H1 (cell line): ENCODE results near the gene DLG4. TPM values are rescaled to one million over a fixed set of nuclear protein-coding genes. Genes with fewer than 3 reads are reported as not detected.

ENCODE experiments used
- ASH2L ChIP-seq: fragments of 200-600, 300-600 bp; sonication (generic); IDR thresholded peaks from one replicate; pipeline ENCODE4 v1.7.1; 2017; ENCODE audit warnings: low read length
- CBX8 ChIP-seq: fragments of 300-800, 300-1000 bp; sonication (generic); IDR thresholded peaks from 2 replicates; pipeline ENCODE4 v1.7.1; 2016; ENCODE audit warnings: low read depth, low read length, borderline replicate concordance
- CHD2 ChIP-seq: IDR thresholded peaks from 2 replicates; pipeline ENCODE4 v1.6.1; 2012; ENCODE audit warnings: low read length, improper control_type of control experiment
- FOSL1 ChIP-seq: IDR thresholded peaks from 2 replicates; pipeline ENCODE4 v1.6.1; 2011; ENCODE audit warnings: mild to moderate bottlenecking, low read depth, low read length, moderate library complexity; ENCODE audit not compliant: insufficient read depth
- HDAC2 ChIP-seq, 2 experiments: fragments of 300-600 bp in 1 of 2; sonication (generic) in 1 of 2; IDR thresholded peaks; 2 replicates each; pipeline ENCODE4 v1.6.1; 2011 to 2012; ENCODE audit warnings: low read depth in 2 of 2, low read length in 2 of 2, mild to moderate bottlenecking in 2 of 2, moderate library complexity in 2 of 2, borderline replicate concordance in 1 of 2, inconsistent platforms in 1 of 2
- HDAC6 ChIP-seq: IDR thresholded peaks from one replicate; pipeline ENCODE4 v1.7.1; 2012; ENCODE audit warnings: low read depth, mild to moderate bottlenecking, inconsistent platforms, low read length, moderate library complexity
- JUND ChIP-seq: IDR thresholded peaks from 2 replicates; pipeline ENCODE4 v1.6.1; 2011; ENCODE audit warnings: mild to moderate bottlenecking, improper control_type of control experiment, low read length
- POLR2A ChIP-seq, 2 experiments: IDR thresholded peaks; 1 replicate in 1 of 2; 2 replicates in 1 of 2; pipeline ENCODE4 v1.6.1; 2011; ENCODE audit warnings: low read depth in 2 of 2, low read length in 2 of 2, mild to moderate bottlenecking in 2 of 2; ENCODE audit errors: control extremely low read depth in 1 of 2
- RNF2 ChIP-seq: fragments of 200-900, 300-1000 bp; sonication (generic); IDR thresholded peaks from 2 replicates; pipeline ENCODE4 v1.7.1; 2016; ENCODE audit warnings: borderline replicate concordance, low read depth, mild to moderate bottlenecking, antibody characterized with exemption, low read length; ENCODE audit not compliant: poor library complexity, severe bottlenecking; ENCODE audit errors: missing control alignments
- SAP30 ChIP-seq: fragments of 300-600 bp; sonication (generic); IDR thresholded peaks from 2 replicates; pipeline ENCODE4 v1.7.1; 2012; ENCODE audit warnings: low read length, moderate library complexity, mild to moderate bottlenecking, inconsistent platforms; ENCODE audit not compliant: insufficient read depth, insufficient replicate concordance
- SP4 ChIP-seq: IDR thresholded peaks from 2 replicates; pipeline ENCODE4 v1.6.1; 2012; ENCODE audit warnings: low read length, inconsistent platforms
- TAF1 ChIP-seq: IDR thresholded peaks from 2 replicates; pipeline ENCODE4 v1.6.1; 2011; ENCODE audit warnings: mild to moderate bottlenecking, low read depth, low read length
- TBP ChIP-seq: IDR thresholded peaks from 2 replicates; pipeline ENCODE4 v1.6.1; 2011; ENCODE audit warnings: low read depth, low read length, improper control_type of control experiment
- TCF12 ChIP-seq: IDR thresholded peaks from 2 replicates; pipeline ENCODE4 v1.6.1; 2011; ENCODE audit warnings: low read depth, mild to moderate bottlenecking, low read length
- polyA plus RNA-seq, 7 experiments: library from polyadenylated mRNA; depleted of rRNA in 3 of 7; stranded (reverse) in 5 of 7; unstranded in 2 of 7; fragments of >200 nt in 5 of 7; fragments of 200-250 nt in 2 of 7; gene quantifications; 1 replicate in 5 of 7; 2 replicates in 1 of 7; 4 replicates in 1 of 7; pipeline versions ENCODE4 v1.2.1 to v1.2.3, GENCODE V29; 2011 to 2013; ENCODE audit warnings: missing spikeins in 2 of 7, mixed read lengths in 2 of 7
- total RNA-seq: library from RNA; stranded (reverse); fragmentation: NEBNext Ultra II Directional; extraction: Animal tissue kit (Norgen Biotek cat#: 25700); gene quantifications from 2 replicates; pipeline ENCODE4 v1.2.1, GENCODE V29; 2021
- TF ChIP-seq, protein P1 (sequence below), 3 experiments: IDR thresholded peaks; 1 replicate in 2 of 3; 2 replicates in 1 of 3; pipeline versions ENCODE4 v1.5.1 to v1.6.1; 2011; ENCODE audit warnings: low read length in 3 of 3, mild to moderate bottlenecking in 3 of 3, inconsistent platforms in 2 of 3, low read depth in 1 of 3, moderate library complexity in 1 of 3; ENCODE audit not compliant: insufficient read depth in 1 of 3; ENCODE audit errors: control extremely low read depth in 1 of 3
- TF ChIP-seq, protein P2 (sequence below): IDR thresholded peaks from 2 replicates; pipeline ENCODE4 v1.6.1; 2012; ENCODE audit warnings: low read length, inconsistent platforms

Gene DLG4
- total and polyA plus RNA-seq, 2 of the 8 experiments (the other 6 are each of a cell fraction or from before 2014, with no cell fraction given) = 18.9 to 45.9 TPM

GRCh38 chr17:7177191-7177953 is 42.3 kb downstream of the DLG4 start (continued):
- 0 out of 2 replicates have a peak, but pooled peaks have one; percentile 27 for TF ChIP-seq TBP
- no peak for TF ChIP-seq FOSL1
- TF ChIP-seq CHD2 = peak; percentile 48; the same call in 1 of the 2 replicates
- TF ChIP-seq SAP30 = no peak
- no peak for TF ChIP-seq SP4
- TF ChIP-seq, protein P1, sequence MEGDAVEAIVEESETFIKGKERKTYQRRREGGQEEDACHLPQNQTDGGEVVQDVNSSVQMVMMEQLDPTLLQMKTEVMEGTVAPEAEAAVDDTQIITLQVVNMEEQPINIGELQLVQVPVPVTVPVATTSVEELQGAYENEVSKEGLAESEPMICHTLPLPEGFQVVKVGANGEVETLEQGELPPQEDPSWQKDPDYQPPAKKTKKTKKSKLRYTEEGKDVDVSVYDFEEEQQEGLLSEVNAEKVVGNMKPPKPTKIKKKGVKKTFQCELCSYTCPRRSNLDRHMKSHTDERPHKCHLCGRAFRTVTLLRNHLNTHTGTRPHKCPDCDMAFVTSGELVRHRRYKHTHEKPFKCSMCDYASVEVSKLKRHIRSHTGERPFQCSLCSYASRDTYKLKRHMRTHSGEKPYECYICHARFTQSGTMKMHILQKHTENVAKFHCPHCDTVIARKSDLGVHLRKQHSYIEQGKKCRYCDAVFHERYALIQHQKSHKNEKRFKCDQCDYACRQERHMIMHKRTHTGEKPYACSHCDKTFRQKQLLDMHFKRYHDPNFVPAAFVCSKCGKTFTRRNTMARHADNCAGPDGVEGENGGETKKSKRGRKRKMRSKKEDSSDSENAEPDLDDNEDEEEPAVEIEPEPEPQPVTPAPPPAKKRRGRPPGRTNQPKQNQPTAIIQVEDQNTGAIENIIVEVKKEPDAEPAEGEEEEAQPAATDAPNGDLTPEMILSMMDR (IDR thresholded peaks at IDR 0.05; ENCODE audit: control extremely low read depth in 1 of 3, insufficient read depth in 1 of 3, low read depth in 1 of 3, low read length in 3 of 3) = peak; percentile 76 to 92 (median 91)
- TF ChIP-seq TAF1 = 0 out of 2 replicates have a peak, but pooled peaks have one; percentile 48
- TF ChIP-seq HDAC2 (IDR thresholded peaks at IDR 0.05; ENCODE audit: borderline replicate concordance in 1 of 2, low read depth in 2 of 2, low read length in 2 of 2) = 0 out of 4 replicates have a peak, but pooled peaks of 1 of the 2 experiments have one; percentile 16
- TF ChIP-seq JUND = no peak
- TF ChIP-seq HDAC6 = no peak
- TF ChIP-seq POLR2A (IDR thresholded peaks at IDR 0.05; ENCODE audit: control extremely low read depth in 1 of 2, low read depth in 2 of 2, low read length in 2 of 2) = peak in 1 of 2 experiments; percentile 28; a peak in 1 of 3 replicates
- TF ChIP-seq, protein P2, sequence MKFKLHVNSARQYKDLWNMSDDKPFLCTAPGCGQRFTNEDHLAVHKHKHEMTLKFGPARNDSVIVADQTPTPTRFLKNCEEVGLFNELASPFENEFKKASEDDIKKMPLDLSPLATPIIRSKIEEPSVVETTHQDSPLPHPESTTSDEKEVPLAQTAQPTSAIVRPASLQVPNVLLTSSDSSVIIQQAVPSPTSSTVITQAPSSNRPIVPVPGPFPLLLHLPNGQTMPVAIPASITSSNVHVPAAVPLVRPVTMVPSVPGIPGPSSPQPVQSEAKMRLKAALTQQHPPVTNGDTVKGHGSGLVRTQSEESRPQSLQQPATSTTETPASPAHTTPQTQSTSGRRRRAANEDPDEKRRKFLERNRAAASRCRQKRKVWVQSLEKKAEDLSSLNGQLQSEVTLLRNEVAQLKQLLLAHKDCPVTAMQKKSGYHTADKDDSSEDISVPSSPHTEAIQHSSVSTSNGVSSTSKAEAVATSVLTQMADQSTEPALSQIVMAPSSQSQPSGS = no peak
- TF ChIP-seq TCF12 = no peak
- peak; percentile 55 for TF ChIP-seq ASH2L
- TF ChIP-seq CBX8 = no peak
- no peak for TF ChIP-seq RNF2
